Measurements from ENCODE around the gene ANO4. TPM values are rescaled to one million over a fixed set of nuclear protein-coding genes. Genes with fewer than 3 reads are reported as not detected.

Gene ANO4
- total RNA-seq, 1 experiment from 2014 or later = 7.0 TPM

- Histone ChIP-seq H3K9me3 (no peaks in the 10 kb centered on the region), H3K36me3 (no peaks in the 10 kb centered on the region), H3K27me3 (no peaks in the 10 kb centered on the region), H3K4me3 (no peak overlapping the region)
- DNase-seq = no peak
These were observed 57.1 kb downstream of the ANO4 start for GRCh38 chr12:100851637-100852036.

DNA sequence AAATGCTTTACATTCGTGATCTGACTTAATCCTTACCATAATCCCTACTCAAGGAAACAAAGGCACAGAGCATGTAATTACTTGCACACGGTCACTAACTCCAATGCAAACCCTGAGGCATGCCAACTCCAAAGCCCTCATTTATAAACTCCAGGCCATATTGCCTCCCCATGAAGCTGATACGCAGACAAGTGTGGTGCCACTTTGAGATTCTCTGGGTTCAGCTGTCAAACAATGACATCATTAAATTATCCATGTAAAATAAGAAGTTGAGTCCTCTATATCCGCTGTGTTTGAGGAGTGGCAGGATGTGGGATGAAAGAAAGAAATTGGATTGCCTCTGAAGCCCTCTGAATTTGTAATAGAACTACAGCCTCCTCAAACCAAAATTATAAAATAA is 62.8 kb downstream of the ANO4 start:
- Histone ChIP-seq H3K4me3 (no peak overlapping the region), H3K9me3 (no peaks in the 10 kb centered on the region), H3K36me3 (no peaks in the 10 kb centered on the region), H3K27me3 (no peaks in the 10 kb centered on the region)
- no peak for DNase-seq

DNA sequence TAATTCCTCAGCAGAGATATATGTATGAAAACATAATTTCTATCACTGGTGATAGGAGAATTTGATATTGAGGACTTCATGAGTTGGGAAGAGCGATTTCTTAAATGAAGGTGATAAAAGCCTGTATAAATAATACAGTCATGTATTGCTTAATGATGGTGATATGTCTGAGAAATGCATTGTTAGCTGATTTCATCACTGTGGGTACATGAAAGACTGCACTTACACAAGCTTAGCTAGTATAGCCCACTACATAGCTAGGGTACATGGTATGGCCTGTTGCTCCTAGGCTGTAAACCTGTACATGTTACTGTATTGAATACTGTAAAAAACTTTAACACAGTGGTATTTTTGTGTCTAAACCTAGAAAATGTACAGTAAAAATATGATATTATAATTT is 63.4 kb downstream of the ANO4 start:
- Histone ChIP-seq H3K4me3 (no peak overlapping the region), H3K27me3 (no peaks in the 10 kb centered on the region), H3K9me3 (no peaks in the 10 kb centered on the region), H3K36me3 (no peaks in the 10 kb centered on the region)
- DNase-seq = no peak

- no peaks in the 10 kb centered on the region for H3K9me3 ChIP-seq
- H3K4me3 ChIP-seq = no peak overlapping the region
- DNase-seq = no peak
- no peaks in the 10 kb centered on the region for H3K36me3 ChIP-seq
- H3K27me3 ChIP-seq = no peaks in the 10 kb centered on the region
These were observed 64.1 kb downstream of the ANO4 start for GRCh38 chr12:100858656-100859055.

DNA sequence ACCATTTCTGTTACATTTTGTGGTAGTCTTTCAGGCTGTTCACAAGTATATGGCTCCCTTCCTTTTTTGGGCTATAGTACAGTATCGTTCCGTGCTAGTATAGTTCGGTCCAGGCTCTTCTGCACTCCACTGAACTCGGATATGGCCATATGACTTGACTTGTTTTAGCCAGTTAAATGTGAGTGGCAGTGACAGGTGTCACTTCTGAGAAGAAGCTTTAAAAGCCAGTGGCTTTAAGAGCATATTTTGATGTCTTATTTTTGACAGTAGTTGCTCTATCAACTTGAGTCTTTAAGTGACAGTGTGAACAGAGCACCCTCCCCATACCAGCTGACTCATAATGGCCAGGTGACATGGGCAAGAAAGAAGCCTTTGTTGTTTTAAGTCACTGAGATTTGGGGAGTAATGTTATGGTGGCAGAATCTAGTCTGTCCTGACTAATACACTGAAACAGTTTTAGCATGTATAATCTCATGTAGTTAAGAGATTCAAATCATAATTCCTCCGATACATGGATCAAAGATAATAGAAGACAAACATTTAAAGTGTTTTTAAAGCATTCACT is 64.6 kb downstream of the ANO4 start:
- Histone ChIP-seq H3K9me3 (no peaks in the 10 kb centered on the region), H3K36me3 (no peaks in the 10 kb centered on the region), H3K27me3 (no peaks in the 10 kb centered on the region), H3K4me3 (no peak overlapping the region)
- no peak for DNase-seq

DNA sequence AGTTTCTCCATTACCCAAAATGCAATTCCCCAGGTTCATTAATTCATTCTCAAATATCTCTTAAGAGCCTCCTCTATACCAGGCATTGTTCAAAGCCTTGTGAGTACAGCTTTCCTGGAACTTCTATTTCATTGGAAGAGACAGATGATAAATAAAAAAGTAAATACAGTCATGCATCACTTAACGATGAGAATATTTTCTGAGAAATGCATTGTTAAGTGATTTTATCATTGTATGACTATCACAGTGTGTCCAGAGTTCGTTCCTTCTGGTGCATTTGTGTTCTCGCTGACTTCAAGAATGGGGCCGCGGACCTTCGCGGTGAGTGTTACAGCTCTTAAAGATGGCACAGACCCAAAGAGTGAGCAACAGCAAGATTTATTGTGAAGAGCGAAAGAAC is 66.0 kb downstream of the ANO4 start:
- Histone ChIP-seq H3K27me3 (no peaks in the 10 kb centered on the region), H3K36me3 (no peaks in the 10 kb centered on the region), H3K4me3 (no peak overlapping the region), H3K9me3 (no peaks in the 10 kb centered on the region)
- no peak for DNase-seq

DNA sequence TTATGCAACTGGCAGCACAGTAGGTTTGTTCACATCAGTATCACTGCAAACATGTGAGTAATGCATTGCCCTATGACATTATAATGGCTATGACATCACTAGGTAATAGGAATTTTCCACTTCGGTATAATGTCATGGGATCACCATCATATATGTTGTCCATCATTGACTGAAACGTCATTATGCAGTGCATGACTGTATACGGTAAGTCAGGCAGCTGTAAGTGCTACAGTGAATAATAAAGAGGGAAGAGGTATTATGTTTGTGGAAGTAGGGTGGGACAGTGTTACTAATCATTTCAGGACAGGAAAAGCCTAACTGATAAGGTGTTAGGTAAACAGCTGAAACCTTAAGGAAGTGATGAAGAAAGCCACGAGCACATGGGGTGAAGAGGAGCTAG is 68.1 kb downstream of the ANO4 start:
- Histone ChIP-seq H3K4me3 (no peak overlapping the region), H3K36me3 (no peaks in the 10 kb centered on the region)
- DNase-seq = no peak

DNA sequence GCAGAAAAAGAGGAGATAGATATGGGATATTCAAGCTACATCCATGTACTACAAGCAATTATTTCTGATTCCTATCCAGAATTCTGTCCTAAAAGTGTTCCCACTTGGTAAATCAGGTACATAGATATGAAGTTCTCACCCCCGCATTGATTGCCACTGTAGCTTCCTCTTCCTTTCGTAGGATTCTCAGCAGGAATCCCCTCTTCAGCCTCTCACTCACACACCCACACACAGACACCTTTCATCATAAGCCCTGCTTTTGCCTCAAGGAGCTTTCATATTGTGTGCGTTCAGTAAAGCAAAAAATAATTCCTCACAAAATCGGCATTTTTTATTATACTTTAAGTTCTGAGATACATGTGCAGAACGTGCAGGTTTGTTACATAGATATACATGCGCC is 69.8 kb downstream of the ANO4 start:
- Histone ChIP-seq H3K36me3 (no peaks in the 10 kb centered on the region), H3K4me3 (no peak overlapping the region), H3K27me3 (no peaks in the 10 kb centered on the region), H3K9me3 (no peaks in the 10 kb centered on the region)
- DNase-seq = no peak

More for the DNA sequence above, 68.1 kb downstream of the ANO4 start:
- Histone ChIP-seq H3K9me3 (no peaks in the 10 kb centered on the region), H3K27me3 (no peaks in the 10 kb centered on the region)

GRCh38 chr12:100867639-100868393 is 73.2 kb downstream of the ANO4 start:
- Histone ChIP-seq H3K36me3 (no peaks in the 10 kb centered on the region), H3K9me3 (no peaks in the 10 kb centered on the region), H3K4me3 (no peak overlapping the region), H3K27me3 (no peaks in the 10 kb centered on the region)
- DNase-seq = no peak

- Histone ChIP-seq H3K4me3 (no peak overlapping the region), H3K36me3 (no peaks in the 10 kb centered on the region), H3K9me3 (no peaks in the 10 kb centered on the region), H3K27me3 (no peaks in the 10 kb centered on the region)
- peak; percentile 4 for DNase-seq
These were observed 73.9 kb downstream of the ANO4 start for GRCh38 chr12:100868487-100868886.

DNA sequence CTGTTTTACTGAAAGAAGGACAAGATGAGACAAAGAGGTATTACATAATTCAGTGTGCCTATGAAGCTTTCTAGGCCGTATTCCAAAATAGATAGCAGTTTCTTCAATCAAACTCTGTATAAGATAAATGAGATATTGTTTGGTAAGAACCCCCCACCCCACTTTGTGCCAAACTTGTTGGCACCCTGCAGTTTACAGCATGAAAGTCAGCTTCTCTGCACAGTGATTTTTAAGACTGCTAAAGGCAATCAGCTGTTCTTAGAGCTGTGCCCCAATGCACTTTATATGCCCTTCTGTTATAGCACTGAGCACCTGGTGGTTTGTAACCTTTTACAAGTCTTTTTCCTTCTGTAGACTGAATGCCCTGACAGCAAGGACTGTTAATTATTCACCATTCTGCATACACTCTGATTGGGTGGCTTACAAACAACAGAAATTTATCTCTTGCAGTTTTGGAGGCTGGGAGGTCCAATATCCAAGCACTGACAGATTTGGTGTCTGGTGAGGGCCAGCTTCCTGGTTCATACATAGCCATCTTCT is 76.7 kb downstream of the ANO4 start:
- no peaks in the 10 kb centered on the region for H3K36me3 ChIP-seq
- H3K4me3 ChIP-seq = no peak overlapping the region
- no peak for DNase-seq
- no peaks in the 10 kb centered on the region for H3K9me3 ChIP-seq
- no peaks in the 10 kb centered on the region for H3K27me3 ChIP-seq

- no peak for DNase-seq
- Histone ChIP-seq H3K9me3 (no peaks in the 10 kb centered on the region), H3K4me3 (no peak overlapping the region), H3K36me3 (no peaks in the 10 kb centered on the region), H3K27me3 (no peaks in the 10 kb centered on the region)
These were observed 80.6 kb downstream of the ANO4 start for GRCh38 chr12:100875156-100875555.

DNA sequence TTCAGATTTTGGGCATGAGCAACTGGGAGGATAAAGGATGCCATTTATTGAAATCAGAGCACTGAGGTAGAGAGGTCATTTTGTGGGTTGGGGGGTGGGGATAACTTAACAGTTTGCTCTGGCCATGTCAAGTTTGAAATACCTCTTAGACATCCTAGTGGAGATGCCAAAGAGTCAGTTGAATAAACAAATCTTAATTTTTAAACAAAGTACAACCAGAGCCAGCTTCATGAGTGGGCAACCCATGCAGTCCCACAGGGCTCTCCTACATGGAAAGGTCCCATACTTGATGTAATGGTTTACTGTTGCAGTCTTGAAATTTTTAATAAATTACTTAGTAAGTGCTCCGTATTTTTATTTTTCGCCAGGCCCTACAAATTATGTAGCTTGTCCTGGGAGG is 81.2 kb downstream of the ANO4 start:
- H3K36me3 ChIP-seq = no peaks in the 10 kb centered on the region
- no peak overlapping the region for H3K4me3 ChIP-seq
- H3K9me3 ChIP-seq = no peaks in the 10 kb centered on the region
- no peaks in the 10 kb centered on the region for H3K27me3 ChIP-seq
- no peak for DNase-seq

- H3K4me3 ChIP-seq = no peak overlapping the region
- no peak for DNase-seq
- H3K36me3 ChIP-seq = no peaks in the 10 kb centered on the region
- H3K9me3 ChIP-seq = no peaks in the 10 kb centered on the region
- H3K27me3 ChIP-seq = no peaks in the 10 kb centered on the region
These were observed 83.2 kb downstream of the ANO4 start for GRCh38 chr12:100877776-100878175.

- no peak for DNase-seq
- no peak overlapping the region for H3K4me3 ChIP-seq
- no peaks in the 10 kb centered on the region for H3K9me3 ChIP-seq
- no peaks in the 10 kb centered on the region for H3K36me3 ChIP-seq
- no peaks in the 10 kb centered on the region for H3K27me3 ChIP-seq
These were observed 100.6 kb downstream of the ANO4 start for GRCh38 chr12:100895192-100895591.

- DNase-seq = no peak
- Histone ChIP-seq H3K27me3 (no peaks in the 10 kb centered on the region), H3K9me3 (no peaks in the 10 kb centered on the region), H3K36me3 (no peaks in the 10 kb centered on the region), H3K4me3 (no peak overlapping the region)
These were observed 101.6 kb downstream of the ANO4 start for GRCh38 chr12:100896192-100896591.

DNA sequence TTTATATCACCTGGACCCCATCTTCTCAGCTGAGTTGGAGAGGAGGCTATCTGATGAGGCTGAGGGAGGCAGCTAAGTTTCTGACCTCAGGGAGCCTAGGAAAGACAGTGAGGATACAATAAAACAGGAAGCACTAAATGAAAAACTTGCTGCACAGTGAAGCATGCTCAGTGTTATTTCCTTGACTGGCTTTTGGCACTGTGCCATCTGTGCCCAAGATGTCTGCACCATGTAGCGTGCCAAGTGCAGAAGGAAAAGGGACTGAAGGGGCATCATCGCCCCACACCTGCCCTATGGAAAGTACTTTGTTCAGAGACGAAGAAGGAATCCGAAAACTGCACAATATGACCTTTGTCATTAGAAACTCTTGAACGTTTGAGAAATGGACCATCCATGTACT is 102.7 kb downstream of the ANO4 start:
- no peaks in the 10 kb centered on the region for H3K27me3 ChIP-seq
- DNase-seq = no peak
- no peaks in the 10 kb centered on the region for H3K9me3 ChIP-seq
- H3K36me3 ChIP-seq = no peaks in the 10 kb centered on the region
- no peak overlapping the region for H3K4me3 ChIP-seq

- Histone ChIP-seq H3K36me3 (no peaks in the 10 kb centered on the region), H3K4me3 (no peak overlapping the region), H3K27me3 (no peaks in the 10 kb centered on the region), H3K9me3 (no peaks in the 10 kb centered on the region)
- DNase-seq = no peak
These were observed 104.7 kb downstream of the ANO4 start for GRCh38 chr12:100899301-100899700.
